ENCODE measurements around the gene CCDC88A. TPM values are rescaled to one million over a fixed set of nuclear protein-coding genes. Genes with fewer than 3 reads are reported as not detected.
A peak's percentile ranks its signal among the peaks of the same experiment; 100 is the strongest.
"Not testable (repeated sequence)": the region's sequence is repeated elsewhere in the genome, so short reads cannot be mapped to it uniquely, and the experiment has no call there.

CCDC88A gene
- total RNA-seq, 2 experiments from 2014 or later: 11.0 to 12.9 TPM

- Mint-ChIP-seq H3K9me3 (no peaks in the 10 kb centered on the region), H3K36me3 (ENCODE audit: low read depth) (peaks cover 62% of the 10 kb centered on the region), H3K27ac (peak overlapping the region; percentile 7), H3K27me3 (no peaks in the 10 kb centered on the region), H3K4me3 (no peak overlapping the region), H3K4me1 (ENCODE audit: low read depth) (peaks cover 3% of the 10 kb centered on the region)
- H3K36me3 ChIP-seq (ENCODE audit: insufficient read depth, low read length): peaks cover 46% of the 10 kb centered on the region
- H3K27ac ChIP-seq (ENCODE audit: low read depth in 1 of 2, low read length in 2 of 2): no peak overlapping the region
- no peak for TF ChIP-seq CTCF (IDR thresholded peaks at IDR 0.05)
- H3K4me3 ChIP-seq (ENCODE audit: low read length): no peak overlapping the region
- H3K4me1 ChIP-seq (ENCODE audit: insufficient read depth, low read length): no peaks in the 10 kb centered on the region
- ATAC-seq (ENCODE audit: poor library complexity) (no peak), DNase-seq (no peak)
- H3K27me3 ChIP-seq (ENCODE audit: control insufficient read depth in 1 of 2, insufficient read depth in 2 of 2, low read length in 2 of 2): no peaks in the 10 kb centered on the region
- POLR2A ChIA-PET: interaction anchor here (0.7 to 1.2 kb wide), 3 partner anchors 10 to 20 kb away, joined by 3 to 4 read pairs (median 4); partner anchors contain the start of genes CLHC1 and RPS27A
- intact Hi-C loops (cut with DNase I, micrococcal nuclease): no loop called here
- no peaks in the 10 kb centered on the region for H3K9me3 ChIP-seq (ENCODE audit: control insufficient read depth in 1 of 2, insufficient read depth in 1 of 2, low read length in 2 of 2)
- CTCF ChIA-PET: no interaction called here
Measured at GRCh38 chr2:55242617-55243016, 177.0 kb downstream of the CCDC88A start.

GRCh38 chr2:55241582-55241981, 178.1 kb downstream of the CCDC88A start:
- intact Hi-C loops (cut with DNase I, micrococcal nuclease); H3K27me3 Mint-ChIP-seq; DNase-seq; H3K27ac Mint-ChIP-seq; H3K9me3 ChIP-seq (ENCODE audit: control insufficient read depth in 1 of 2, insufficient read depth in 1 of 2, low read length in 2 of 2); H3K4me3 ChIP-seq (ENCODE audit: low read length); CTCF ChIA-PET; H3K4me3 Mint-ChIP-seq; H3K27me3 ChIP-seq (ENCODE audit: control insufficient read depth in 1 of 2, insufficient read depth in 2 of 2, low read length in 2 of 2); ATAC-seq (ENCODE audit: poor library complexity); H3K9me3 Mint-ChIP-seq; H3K4me1 ChIP-seq (ENCODE audit: insufficient read depth, low read length); H3K27ac ChIP-seq (ENCODE audit: low read depth in 1 of 2, low read length in 2 of 2); POLR2A ChIA-PET; H3K4me1 Mint-ChIP-seq (ENCODE audit: low read depth): not testable (repeated sequence)
- peaks cover 47% of the 10 kb centered on the region for H3K36me3 ChIP-seq (ENCODE audit: insufficient read depth, low read length)
- peaks cover 60% of the 10 kb centered on the region for H3K36me3 Mint-ChIP-seq (ENCODE audit: low read depth)

- ATAC-seq (ENCODE audit: poor library complexity): no peak
- no peaks in the 10 kb centered on the region for H3K27me3 Mint-ChIP-seq
- H3K4me1 Mint-ChIP-seq (ENCODE audit: low read depth): peaks cover 22% of the 10 kb centered on the region
- no peak overlapping the region for H3K4me3 ChIP-seq (ENCODE audit: low read length)
- TF ChIP-seq CTCF (IDR thresholded peaks at IDR 0.05): no peak
- no peak overlapping the region for H3K27ac ChIP-seq (ENCODE audit: low read depth in 1 of 2, low read length in 2 of 2)
- H3K4me3 Mint-ChIP-seq: no peak overlapping the region
- ChIA-PET CTCF (no interaction called here), POLR2A (no interaction called here)
- H3K36me3 Mint-ChIP-seq (ENCODE audit: low read depth): peaks cover 63% of the 10 kb centered on the region
- H3K27me3 ChIP-seq (ENCODE audit: control insufficient read depth in 1 of 2, insufficient read depth in 2 of 2, low read length in 2 of 2): no peaks in the 10 kb centered on the region
- no peaks in the 10 kb centered on the region for H3K4me1 ChIP-seq (ENCODE audit: insufficient read depth, low read length)
- H3K36me3 ChIP-seq (ENCODE audit: insufficient read depth, low read length): peaks cover 58% of the 10 kb centered on the region
- no peaks in the 10 kb centered on the region for H3K9me3 Mint-ChIP-seq
- H3K9me3 ChIP-seq (ENCODE audit: control insufficient read depth in 1 of 2, insufficient read depth in 1 of 2, low read length in 2 of 2): no peaks in the 10 kb centered on the region
- intact Hi-C loops (cut with DNase I, micrococcal nuclease): loop anchor here in 1 of 2 experiments (5.0 to 10.0 kb wide), 3 partner anchors 178 to 1455 kb away; partner anchors contain the start of genes ASB3, CCDC88A and ERLEC1
- peak overlapping the region; percentile 39 for H3K27ac Mint-ChIP-seq
- no peak for DNase-seq
Measured at GRCh38 chr2:55239656-55240222, 179.9 kb downstream of the CCDC88A start.

Other genes starting within 250 kb of the CCDC88A start
- gene CLHC1, start 187.6 kb downstream of the CCDC88A start, total RNA-seq: 1 to 10 TPM; 4.4 TPM
- 1,000 to 10,000 TPM; 2,201 to 2,315 TPM for gene RPS27A, start 187.2 kb downstream of the CCDC88A start, total RNA-seq
- gene MTIF2, start 150.6 kb downstream of the CCDC88A start, total RNA-seq: 10 to 100 TPM; 13.0 to 15.6 TPM
- gene CFAP36, start 99.9 kb upstream of the CCDC88A start, total RNA-seq: 10 to 100 TPM; 40.8 to 42.6 TPM
- 10 to 100 TPM; 47.7 to 50.3 TPM for gene PPP4R3B, start 197.8 kb upstream of the CCDC88A start, total RNA-seq